Midbrain (tissue), 1 donor: ENCODE results near the gene XPNPEP1.

Experiments
- DNase-seq: peaks from one replicate; lab custom pipeline; 2025; lab: John Stamatoyannopoulos, UW

The XPNPEP1 gene

DNA sequence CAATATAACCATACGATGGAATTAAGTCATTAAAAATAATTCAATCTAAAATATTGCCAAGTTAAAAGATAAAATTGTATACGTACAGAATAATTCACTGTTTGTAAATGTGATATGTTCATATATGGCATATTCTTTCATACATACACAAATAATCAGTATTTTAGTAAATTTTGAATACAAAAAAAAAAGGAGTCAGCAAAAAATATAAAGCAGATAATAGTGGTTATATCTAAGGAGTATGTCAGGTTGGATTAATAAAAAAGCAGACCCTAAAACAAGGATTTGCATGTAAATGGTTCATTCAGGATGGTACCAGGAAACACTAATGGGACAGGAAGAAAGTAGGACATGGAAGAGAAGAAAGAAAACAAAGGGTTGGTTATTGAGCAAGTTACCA is 59.5 kb downstream of the XPNPEP1 start:
- DNase-seq: no peak

GRCh38 chr10:109862738-109863137 is 60.6 kb downstream of the XPNPEP1 start:
- DNase-seq: no peak

GRCh38 chr10:109862041-109862440 is 61.3 kb downstream of the XPNPEP1 start:
- peak; percentile 1 for DNase-seq

- no peak for DNase-seq
Measured at GRCh38 chr10:109861081-109861480, 62.2 kb downstream of the XPNPEP1 start.

GRCh38 chr10:109859221-109859620 is 64.1 kb downstream of the XPNPEP1 start:
- DNase-seq: no peak

GRCh38 chr10:109855746-109856145 is 67.6 kb downstream of the XPNPEP1 start:
- DNase-seq: no peak

DNA sequence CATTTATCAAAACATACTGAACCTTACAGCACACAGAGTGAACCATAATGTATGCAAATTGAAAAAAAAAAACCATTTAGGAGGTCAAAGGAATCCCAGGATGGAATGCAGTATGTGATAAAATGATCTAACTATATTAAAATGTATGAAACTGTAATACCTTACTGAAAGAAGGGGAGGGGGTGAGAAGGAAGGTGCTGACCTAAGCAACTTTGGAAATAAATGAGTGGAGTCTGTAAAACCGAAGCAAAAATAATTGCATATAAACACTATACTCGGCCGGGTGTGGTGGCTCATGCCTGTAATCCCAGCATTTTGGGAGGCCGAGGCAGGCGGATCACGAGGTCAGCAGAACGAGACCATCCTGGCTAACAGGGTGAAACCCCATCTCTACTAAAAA is 69.4 kb downstream of the XPNPEP1 start:
- DNase-seq: no peak

DNA sequence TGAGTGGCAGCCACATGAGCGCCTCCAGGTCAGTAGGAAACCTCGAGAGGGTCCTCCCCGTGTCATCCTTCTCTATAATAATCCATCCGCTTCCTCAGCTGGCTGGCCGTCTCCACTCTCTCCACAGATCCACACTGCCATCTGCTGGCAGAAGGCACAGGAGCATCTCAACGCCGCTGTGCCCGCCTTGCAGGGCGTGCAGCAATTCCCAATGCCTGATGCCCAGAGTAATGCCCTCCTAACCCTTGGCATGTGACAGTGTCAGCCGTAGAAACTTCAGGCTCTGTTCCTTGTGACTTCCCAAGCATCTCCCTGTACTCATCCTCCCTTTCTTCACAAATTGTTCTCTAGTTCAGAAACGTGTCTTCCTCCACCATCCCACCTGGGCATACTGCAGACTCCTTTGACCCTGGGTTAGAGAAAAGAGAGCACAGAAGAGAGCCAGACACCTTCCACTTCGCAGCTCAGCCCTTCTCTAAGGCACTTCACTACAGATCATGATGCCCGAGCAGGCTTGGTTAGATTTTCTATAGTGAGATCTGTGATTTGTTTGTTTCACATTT is 70.8 kb downstream of the XPNPEP1 start:
- peak; percentile 78 for DNase-seq

DNA sequence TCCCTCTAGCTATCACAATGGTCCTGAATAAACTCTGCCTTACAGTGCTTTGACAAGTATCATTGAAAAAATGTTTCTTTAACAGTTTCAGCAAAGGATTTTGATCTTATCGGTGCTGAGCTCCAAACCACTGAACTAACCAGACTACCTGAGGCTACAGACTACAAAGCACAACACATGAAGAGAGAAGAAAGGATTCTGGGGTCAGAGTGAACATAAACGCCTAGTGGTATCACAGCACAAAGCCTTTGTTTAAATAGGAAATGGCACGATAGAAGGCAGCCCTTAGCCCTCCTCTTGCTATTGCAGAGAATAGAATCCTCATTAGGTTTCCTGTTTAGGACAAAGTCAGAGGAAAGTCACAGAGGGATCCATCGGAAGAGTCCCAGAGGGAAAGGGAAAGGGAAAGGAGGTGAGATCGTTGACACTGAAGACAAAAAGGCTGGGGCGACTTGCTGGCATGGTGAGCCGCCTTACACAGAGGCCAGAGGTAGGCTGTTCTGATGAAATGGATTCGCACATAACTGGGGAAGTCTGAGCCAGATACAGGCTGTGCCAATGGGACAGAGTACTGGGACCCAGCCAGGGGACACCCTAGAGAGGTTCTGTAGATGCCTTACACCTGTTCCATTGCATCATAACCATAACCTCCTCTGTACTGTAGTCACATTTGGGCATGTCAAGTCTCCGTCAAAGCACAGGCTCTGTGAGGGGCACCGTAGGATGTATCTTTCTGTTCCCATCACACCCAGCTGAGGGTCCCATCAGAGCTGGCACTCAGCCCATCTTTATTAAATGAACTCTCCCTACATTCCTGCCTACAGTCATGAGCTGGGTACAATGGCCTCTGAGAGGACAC is 71.5 kb downstream of the XPNPEP1 start:
- no peak for DNase-seq

GRCh38 chr10:109846832-109847231 is 76.5 kb downstream of the XPNPEP1 start:
- DNase-seq: no peak

GRCh38 chr10:109845308-109845707 is 78.0 kb downstream of the XPNPEP1 start:
- no peak for DNase-seq

DNA sequence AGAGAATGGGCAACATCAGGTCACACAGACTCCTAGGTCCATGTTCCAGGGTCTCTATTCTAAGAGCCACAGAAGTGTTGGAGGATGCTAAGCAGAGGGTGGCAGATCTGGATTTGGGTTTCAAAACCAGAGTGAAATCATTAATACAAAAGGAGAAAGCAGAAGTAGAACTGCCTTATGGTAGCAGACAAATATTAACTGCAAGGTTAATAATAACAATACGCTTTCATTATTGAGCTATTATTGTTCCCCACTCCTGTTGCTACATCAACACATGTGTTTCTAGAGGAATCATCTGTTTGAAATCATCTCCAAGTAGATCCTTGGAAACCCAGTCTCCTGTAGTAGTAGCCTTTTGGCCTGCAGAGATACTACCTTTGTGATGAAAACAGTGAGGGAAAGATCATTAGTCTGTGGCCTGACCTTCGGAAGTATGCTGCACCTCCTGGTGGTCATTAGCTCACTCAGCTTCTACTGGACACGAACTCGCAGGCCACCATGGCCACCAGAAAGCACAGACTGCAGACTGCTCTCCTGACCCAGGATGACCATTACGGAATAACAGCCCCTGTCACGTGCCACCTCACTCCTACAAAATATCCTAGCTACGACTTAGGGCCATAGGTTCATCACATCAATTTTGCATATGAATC is 84.6 kb downstream of the XPNPEP1 start:
- no peak for DNase-seq

GRCh38 chr10:109837384-109837783 is 85.9 kb downstream of the XPNPEP1 start:
- DNase-seq: no peak

GRCh38 chr10:109835257-109835656 is 88.1 kb downstream of the XPNPEP1 start:
- DNase-seq: no peak

GRCh38 chr10:109831846-109832245 is 91.5 kb downstream of the XPNPEP1 start:
- no peak for DNase-seq

DNA sequence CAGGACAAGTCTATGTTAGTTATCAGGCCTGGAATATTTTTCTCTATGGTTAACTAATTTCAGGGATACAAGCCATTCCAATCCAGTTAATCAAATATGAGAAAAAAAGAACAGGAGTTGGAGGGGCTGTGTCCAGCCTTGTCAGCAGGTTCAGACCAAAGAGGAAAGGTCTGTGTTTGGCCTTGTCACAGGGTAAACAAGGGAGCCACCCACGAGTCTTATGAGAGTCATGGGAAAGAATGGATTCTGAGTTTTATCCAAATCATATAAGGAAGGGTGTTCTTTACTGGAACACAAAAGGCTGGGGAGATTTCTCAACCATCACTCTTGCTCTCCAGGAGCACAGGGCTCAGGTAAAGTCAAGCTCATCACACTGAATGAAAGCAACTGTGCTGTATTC is 99.1 kb downstream of the XPNPEP1 start:
- no peak for DNase-seq

- no peak for DNase-seq
Measured at GRCh38 chr10:109823196-109823595, 100.1 kb downstream of the XPNPEP1 start.

DNA sequence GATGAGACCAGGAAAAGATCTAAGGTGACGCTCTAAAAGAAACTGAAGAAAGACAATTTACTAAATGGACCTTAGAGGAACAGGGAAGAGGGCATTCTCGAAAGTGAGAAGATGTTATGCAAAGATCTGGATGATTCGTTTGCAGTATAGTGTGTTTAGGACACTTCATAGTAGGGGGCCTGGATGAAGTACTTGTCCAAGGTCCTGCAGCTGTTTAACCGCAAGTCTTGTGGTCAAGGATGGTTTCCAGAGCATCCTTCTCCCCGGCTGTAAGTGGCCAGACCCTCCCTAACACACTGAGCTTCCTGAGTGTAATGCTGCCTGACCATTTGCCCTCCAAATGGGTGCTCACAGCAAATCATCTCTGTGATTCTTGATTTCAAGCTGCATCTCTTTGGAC is 101.6 kb downstream of the XPNPEP1 start:
- DNase-seq: no peak

GRCh38 chr10:109820620-109821405 is 102.5 kb downstream of the XPNPEP1 start:
- no peak for DNase-seq

- no peak for DNase-seq
Measured at GRCh38 chr10:109819807-109820206, 103.5 kb downstream of the XPNPEP1 start.
